Aorta (tissue), 5 donors: Measurements from ENCODE around the gene JPT2. TPM values are rescaled to one million over a fixed set of nuclear protein-coding genes. Genes with fewer than 3 reads are reported as not detected.
"Not testable (repeated sequence)": the region's sequence is repeated elsewhere in the genome, so short reads cannot be mapped to it uniquely, and the experiment has no call there.

Experiments used
- ATAC-seq: fragments of 200-7000 bp; cut with Tn5 transposase; one replicate; pipeline ENCODE4 v1.9.1; 2022; ENCODE audit warnings: moderate library complexity; ENCODE audit not compliant: low FRiP score
- DNase-seq, 2 donors: peaks; one replicate each; pipeline ENCODE4 v3.0.0-alpha.2; 2020
- H3K27ac ChIP-seq, 2 donors: one replicate each; pipeline ENCODE4 v1.5.1; 2013; ENCODE audit warnings: low read length in 2 of 2, mild to moderate bottlenecking in 2 of 2, moderate library complexity in 2 of 2, control low read depth in 1 of 2, inconsistent platforms in 1 of 2, low read depth in 1 of 2
- H3K27me3 ChIP-seq, 2 donors: one replicate each; pipeline ENCODE4 v1.6.1; 2013; ENCODE audit warnings: control low read depth in 1 of 2, low read length in 1 of 2, mild to moderate bottlenecking in 1 of 2, moderate library complexity in 1 of 2; ENCODE audit not compliant: insufficient read depth in 2 of 2, control insufficient read depth in 1 of 2
- H3K36me3 ChIP-seq, 2 donors: one replicate each; pipeline ENCODE4 v1.6.1; 2013; ENCODE audit warnings: control low read depth in 1 of 2, low read length in 1 of 2, mild to moderate bottlenecking in 1 of 2; ENCODE audit not compliant: insufficient read depth in 2 of 2, control insufficient read depth in 1 of 2
- H3K4me1 ChIP-seq, 2 donors: one replicate each; pipeline ENCODE4 v1.6.1; 2013; ENCODE audit warnings: low read length in 2 of 2, control low read depth in 1 of 2, mild to moderate bottlenecking in 1 of 2, moderate library complexity in 1 of 2; ENCODE audit not compliant: insufficient read depth in 2 of 2, control insufficient read depth in 1 of 2
- H3K4me3 ChIP-seq, 2 donors: one replicate each; pipeline ENCODE4 v1.5.1; 2013; ENCODE audit warnings: low read length in 2 of 2, control low read depth in 1 of 2, mild to moderate bottlenecking in 1 of 2
- H3K9me3 ChIP-seq: one replicate; pipeline ENCODE4 v1.6.1; 2013; ENCODE audit warnings: mild to moderate bottlenecking, low read length; ENCODE audit not compliant: control insufficient read depth
- whole genome bisulfite sequencing, 2 donors: extraction: QIAGEN DNeasy Blood & Tissue Kit; methylation state at CpG; one replicate each; pipeline ENCODE4 v1.1.7; 2013; 5-methylcytosine and 5-hydroxymethylcytosine counted together
- intact Hi-C, 2 donors: fragments of 100-400 bp; cut with DNase I; formaldehyde crosslinking; loops; one replicate each; pipeline versions ENCODE4 v1.14.2 to v1.15.0; 2022
- polyA plus RNA-seq, 2 donors: library from polyadenylated mRNA; stranded (reverse); fragments of 200-250 nt; gene quantifications; one replicate each; pipeline ENCODE4 v1.2.3, GENCODE V29; 2013
- total RNA-seq, 2 donors: library from RNA; stranded (reverse); fragmentation: NEBNext Ultra II Directional; extraction: Animal tissue kit (Norgen Biotek cat#: 25700); gene quantifications; one replicate each; pipeline ENCODE4 v1.2.1, GENCODE V29; 2021
- donor health status: healthy with polysubstance abuse.
- donor health status: Bipolar disorder and iron deficiency.
- donor health status: DM: no; HTN: no; CAD: no.
- donor health status: DM: no; HTN: no; CAD: no.
- donor health status: DM: yes; HTN: yes; CAD: no.

JPT2 gene
- total and polyA plus RNA-seq, 4 donors = 14.2 to 30.8 (median 22.0) TPM

DNA sequence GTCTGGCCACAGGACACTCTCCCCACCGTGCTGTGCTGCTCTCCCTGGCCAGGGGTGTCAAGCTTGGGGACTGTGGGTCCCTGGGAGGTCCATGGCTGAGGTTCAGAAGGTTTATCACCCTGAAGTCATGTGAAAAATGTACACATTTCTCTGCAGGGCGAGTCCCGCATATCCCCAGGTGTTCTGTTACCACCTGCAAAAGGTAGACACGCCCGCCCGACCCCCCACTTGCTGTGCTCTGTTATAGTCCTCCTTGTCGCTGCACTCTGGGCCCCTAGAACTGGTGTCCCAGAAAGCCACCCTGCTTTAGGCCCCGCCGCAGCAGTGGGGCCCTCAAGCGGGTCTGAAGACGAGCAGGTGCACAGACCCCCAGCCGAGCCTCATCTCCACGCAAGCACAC is 11.8 kb downstream of the JPT2 start:
- ATAC-seq (no peak), DNase-seq (no peak)
- H3K9me3 ChIP-seq = no peaks in the 10 kb centered on the region
- no peaks in the 10 kb centered on the region for H3K27me3 ChIP-seq
- intact Hi-C loops = no loop called here
- no peaks in the 10 kb centered on the region for H3K4me1 ChIP-seq
- no peak overlapping the region for H3K4me3 ChIP-seq
- 91 to 93% methylated on average over 13 of the region's 13 CpGs for WGBS, 2 donors
- H3K27ac ChIP-seq = peak overlapping the region in 1 of 2 donors; percentile 64
- no peaks in the 10 kb centered on the region for H3K36me3 ChIP-seq

DNA sequence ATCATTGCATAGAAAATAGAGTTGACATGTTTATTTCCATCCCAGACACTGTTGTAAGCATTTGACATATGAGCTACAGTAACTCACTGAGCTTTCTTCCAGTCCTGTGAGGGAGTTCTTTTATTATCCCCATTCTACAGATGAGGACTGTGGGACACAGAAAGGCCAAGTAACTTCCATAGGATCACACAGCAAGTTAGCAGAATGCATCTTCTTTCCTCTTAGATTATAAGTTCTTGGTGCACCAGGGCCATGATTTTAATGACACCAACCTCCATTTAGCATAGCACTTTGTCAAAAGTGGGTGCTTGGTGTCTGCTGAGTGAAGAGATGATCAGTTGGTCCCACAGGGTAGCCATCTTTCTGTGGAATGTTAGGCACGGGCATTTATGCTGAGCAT is 12.7 kb downstream of the JPT2 start:
- 63 to 77% methylated on average over 1 of the region's 1 CpG for WGBS, 2 donors
- H3K36me3 ChIP-seq = no peaks in the 10 kb centered on the region
- H3K4me3 ChIP-seq = no peak overlapping the region
- no peaks in the 10 kb centered on the region for H3K4me1 ChIP-seq
- intact Hi-C loops = no loop called here
- H3K27ac ChIP-seq = peak overlapping the region in 1 of 2 donors; percentile 64
- ATAC-seq = no peak
- H3K9me3 ChIP-seq = no peaks in the 10 kb centered on the region
- DNase-seq = no peak
- H3K27me3 ChIP-seq = no peaks in the 10 kb centered on the region

DNA sequence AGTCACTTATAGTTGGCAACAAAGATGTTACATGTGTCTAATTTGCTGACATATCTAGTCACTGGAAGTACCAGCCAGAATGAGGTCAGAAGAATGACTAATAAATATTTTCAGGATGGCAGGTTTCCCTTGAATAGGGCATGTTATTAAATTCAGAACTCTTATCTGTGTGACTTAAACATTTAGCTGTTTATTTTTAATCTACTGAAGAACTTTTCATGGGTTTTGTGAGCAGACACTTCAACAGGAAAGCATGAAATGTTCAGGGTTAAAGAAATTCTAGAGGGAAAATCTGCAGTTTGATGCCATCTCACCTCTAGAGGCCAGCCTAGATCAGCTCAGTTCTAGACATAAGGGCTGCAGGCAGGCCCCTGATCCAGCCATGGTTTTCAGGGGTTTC is 13.2 kb downstream of the JPT2 start:
- intact Hi-C loops = no loop called here

DNA sequence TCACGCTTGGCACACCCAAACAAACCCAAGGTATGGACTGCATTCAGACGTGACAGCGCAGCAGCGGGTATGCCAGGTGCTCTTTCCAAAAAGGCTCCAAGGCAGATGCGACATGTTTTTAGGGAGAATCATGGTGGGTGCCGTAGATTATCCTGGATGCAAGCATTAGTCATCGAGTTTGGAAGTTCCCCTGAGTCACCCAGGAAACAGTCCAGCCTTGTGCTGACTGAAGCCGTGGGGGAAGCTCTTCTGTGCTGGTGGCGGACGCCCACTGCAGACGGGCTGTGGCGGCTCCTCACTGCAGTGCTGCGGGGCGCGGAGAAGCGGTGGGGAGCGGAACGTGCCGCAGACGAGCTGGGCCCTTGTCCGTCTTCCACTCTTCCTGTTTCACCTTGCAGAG is 13.9 kb downstream of the JPT2 start:
- no peaks in the 10 kb centered on the region for H3K36me3 ChIP-seq
- H3K27me3 ChIP-seq = no peaks in the 10 kb centered on the region
- WGBS, 2 donors = 82 to 83% methylated on average over 21 of the region's 21 CpGs
- H3K4me1 ChIP-seq = no peaks in the 10 kb centered on the region
- H3K9me3 ChIP-seq = no peaks in the 10 kb centered on the region
- intact Hi-C loops = no loop called here
- ATAC-seq = no peak
- no peak overlapping the region for H3K4me3 ChIP-seq
- no peak overlapping the region for H3K27ac ChIP-seq
- DNase-seq = no peak

More for the DNA sequence above, 13.2 kb downstream of the JPT2 start:
- H3K27me3 ChIP-seq = no peaks in the 10 kb centered on the region
- H3K27ac ChIP-seq = peak overlapping the region in 1 of 2 donors; percentile 20
- H3K9me3 ChIP-seq = no peaks in the 10 kb centered on the region
- no peaks in the 10 kb centered on the region for H3K4me1 ChIP-seq
- no peak overlapping the region for H3K4me3 ChIP-seq
- no peaks in the 10 kb centered on the region for H3K36me3 ChIP-seq
- no peak for DNase-seq
- ATAC-seq = no peak

DNA sequence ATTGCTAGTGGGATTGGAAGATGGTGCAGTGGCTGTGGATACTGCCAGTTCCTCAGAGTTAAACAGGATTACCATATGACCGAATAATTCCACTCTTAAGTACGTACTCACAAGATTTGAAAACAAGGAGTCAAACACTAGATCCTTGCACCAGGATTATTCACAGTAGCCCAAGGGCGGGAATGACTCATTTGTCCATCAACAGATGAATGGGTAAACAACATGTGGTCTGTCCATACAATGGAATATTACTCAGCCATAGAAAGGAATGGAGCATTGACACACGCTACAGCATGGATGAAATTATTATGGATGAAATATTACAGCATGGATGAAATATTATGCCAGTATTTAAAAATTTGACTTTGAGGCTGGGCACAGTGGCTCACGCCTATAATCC is 18.8 kb downstream of the JPT2 start:
- no peaks in the 10 kb centered on the region for H3K4me1 ChIP-seq
- H3K4me3 ChIP-seq = no peak overlapping the region
- DNase-seq = no peak
- intact Hi-C loops = no loop called here
- no peak for ATAC-seq
- peaks cover 0 to 2% of the 10 kb centered on the region in 2 donors for H3K36me3 ChIP-seq
- no peak overlapping the region for H3K27ac ChIP-seq
- 94 to 98% methylated on average over 5 of the region's 5 CpGs for WGBS, 2 donors
- no peaks in the 10 kb centered on the region for H3K9me3 ChIP-seq
- H3K27me3 ChIP-seq = no peaks in the 10 kb centered on the region

DNA sequence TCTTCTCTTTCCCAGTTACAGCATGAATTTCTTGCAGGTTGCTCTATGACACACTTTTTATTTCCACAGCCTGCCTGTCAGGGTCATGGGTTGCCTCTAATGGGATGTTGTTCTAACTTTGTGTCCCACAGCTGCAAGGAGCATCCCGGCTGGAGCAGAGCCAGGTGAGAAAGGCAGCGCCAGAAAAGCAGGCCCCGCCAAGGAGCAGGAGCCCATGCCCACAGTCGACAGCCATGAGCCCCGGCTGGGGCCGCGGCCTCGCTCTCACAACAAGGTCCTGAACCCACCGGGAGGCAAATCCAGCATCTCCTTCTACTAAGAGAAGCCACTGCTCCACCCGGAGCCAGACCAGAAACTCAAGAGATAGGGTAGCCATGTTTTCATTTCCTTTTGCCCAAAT is 20.6 kb downstream of the JPT2 start:
- 88 to 91% methylated on average over 10 of the region's 10 CpGs for WGBS, 2 donors
- intact Hi-C loops = no loop called here
- no peaks in the 10 kb centered on the region for H3K27me3 ChIP-seq
- no peak overlapping the region for H3K27ac ChIP-seq
- DNase-seq = no peak
- H3K4me3 ChIP-seq = no peak overlapping the region
- peaks cover 0 to 2% of the 10 kb centered on the region in 2 donors for H3K36me3 ChIP-seq
- ATAC-seq = no peak
- no peaks in the 10 kb centered on the region for H3K4me1 ChIP-seq
- H3K9me3 ChIP-seq = no peaks in the 10 kb centered on the region

DNA sequence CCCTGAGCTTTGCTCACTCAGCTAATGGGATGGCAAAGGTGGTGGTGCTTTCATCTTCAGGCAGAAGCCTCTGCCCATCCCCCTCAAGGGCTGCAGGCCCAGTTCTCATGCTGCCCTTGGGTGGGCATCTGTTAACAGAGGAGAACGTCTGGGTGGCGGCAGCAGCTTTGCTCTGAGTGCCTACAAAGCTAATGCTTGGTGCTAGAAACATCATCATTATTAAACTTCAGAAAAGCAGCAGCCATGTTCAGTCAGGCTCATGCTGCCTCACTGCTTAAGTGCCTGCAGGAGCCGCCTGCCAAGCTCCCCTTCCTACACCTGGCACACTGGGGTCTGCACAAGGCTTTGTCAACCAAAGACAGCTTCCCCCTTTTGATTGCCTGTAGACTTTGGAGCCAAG is 22.2 kb downstream of the JPT2 start:
- no peaks in the 10 kb centered on the region for H3K4me1 ChIP-seq
- WGBS, 2 donors = 87 to 89% methylated on average over 3 of the region's 3 CpGs
- no peak for DNase-seq
- no peaks in the 10 kb centered on the region for H3K9me3 ChIP-seq
- H3K27me3 ChIP-seq = no peaks in the 10 kb centered on the region
- H3K4me3 ChIP-seq = no peak overlapping the region
- H3K36me3 ChIP-seq = peaks cover 0 to 2% of the 10 kb centered on the region in 2 donors
- intact Hi-C loops = loop anchor here in 1 of 2 donors (10.0 kb wide), 1 partner anchor 85 kb away; the partner anchor contains the start of genes CRAMP1 and IFT140
- H3K27ac ChIP-seq = no peak overlapping the region
- ATAC-seq = no peak

DNA sequence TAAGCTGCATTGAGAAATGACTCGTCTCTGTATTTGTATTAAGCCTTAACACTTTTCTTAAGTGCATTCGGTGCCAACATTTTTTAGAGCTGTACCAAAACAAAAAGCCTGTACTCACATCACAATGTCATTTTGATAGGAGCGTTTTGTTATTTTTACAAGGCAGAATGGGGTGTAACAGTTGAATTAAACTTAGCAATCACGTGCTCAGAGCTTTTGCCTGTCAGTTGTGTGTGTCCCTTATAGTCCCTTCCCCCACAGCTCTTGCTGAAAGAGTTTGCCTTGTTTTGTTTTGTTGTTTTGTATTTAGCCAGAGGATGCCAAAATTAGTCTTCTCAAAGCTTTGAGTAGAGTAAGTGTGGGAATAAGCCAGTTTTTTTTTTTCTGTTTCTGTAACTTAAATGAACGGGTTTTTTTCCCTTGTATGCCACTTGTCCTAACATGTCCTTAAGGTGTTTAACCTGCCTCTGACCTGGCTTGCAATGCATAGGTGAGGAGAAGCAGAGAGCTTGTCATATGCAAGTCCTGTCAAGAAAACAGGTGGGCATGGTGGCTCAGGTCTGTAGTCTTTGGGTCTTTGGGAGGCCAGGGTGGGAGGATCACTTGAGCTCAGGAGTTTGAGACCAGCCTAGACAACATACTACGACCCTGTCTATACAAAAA is 23.3 kb downstream of the JPT2 start:
- 40 to 43% methylated on average over 6 of the region's 6 CpGs for WGBS, 2 donors
- ATAC-seq = no peak

DNA sequence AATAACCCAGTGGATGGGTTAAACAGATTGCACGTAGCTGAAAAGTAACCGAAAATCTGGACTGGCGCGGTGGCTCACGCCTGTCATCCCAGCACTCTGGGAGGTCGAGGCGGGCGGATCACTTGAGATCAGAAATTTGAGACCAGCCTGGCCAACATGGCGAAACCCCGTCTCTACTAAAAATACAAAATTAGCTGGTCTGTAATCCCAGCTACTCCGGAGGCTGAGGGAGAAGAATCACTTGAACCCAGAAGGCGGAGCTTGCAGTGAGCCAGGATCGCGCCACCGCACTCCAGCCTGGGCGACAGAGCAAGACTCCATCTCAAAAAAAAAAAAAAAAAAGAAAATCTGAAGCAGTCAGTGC is 27.2 kb downstream of the JPT2 start:
- Histone ChIP-seq H3K27ac (peak overlapping the region in 1 of 2 donors; percentile 92), H3K4me3 (peak overlapping the region; percentile 14 to 55)
- DNase-seq, H3K4me1 ChIP-seq, H3K9me3 ChIP-seq, H3K27me3 ChIP-seq, H3K36me3 ChIP-seq: not testable (repeated sequence)
- ATAC-seq = peak; percentile 53
- WGBS, 2 donors = 0 to 1% methylated on average over 15 to 16 of the region's 16 CpGs
- intact Hi-C loops = loop anchor here in 1 of 2 donors (5.0 to 10.0 kb wide), 3 partner anchors 67 to 213 kb away; partner anchors contain the start of genes CRAMP1, EME2, IFT140 and MRPS34

More for the DNA sequence above, 23.3 kb downstream of the JPT2 start:
- no peaks in the 10 kb centered on the region for H3K27me3 ChIP-seq
- H3K9me3 ChIP-seq = no peaks in the 10 kb centered on the region
- no peaks in the 10 kb centered on the region for H3K4me1 ChIP-seq
- H3K36me3 ChIP-seq = peaks cover 0 to 2% of the 10 kb centered on the region in 2 donors
- intact Hi-C loops = loop anchor here in 1 of 2 donors (10.0 kb wide), 1 partner anchor 87 kb away; the partner anchor contains the start of genes CRAMP1 and IFT140
- no peak overlapping the region for H3K27ac ChIP-seq
- H3K4me3 ChIP-seq = no peak overlapping the region
- no peak for DNase-seq
